ENCODE data around the gene IPO4.

The IPO4 gene

DNA sequence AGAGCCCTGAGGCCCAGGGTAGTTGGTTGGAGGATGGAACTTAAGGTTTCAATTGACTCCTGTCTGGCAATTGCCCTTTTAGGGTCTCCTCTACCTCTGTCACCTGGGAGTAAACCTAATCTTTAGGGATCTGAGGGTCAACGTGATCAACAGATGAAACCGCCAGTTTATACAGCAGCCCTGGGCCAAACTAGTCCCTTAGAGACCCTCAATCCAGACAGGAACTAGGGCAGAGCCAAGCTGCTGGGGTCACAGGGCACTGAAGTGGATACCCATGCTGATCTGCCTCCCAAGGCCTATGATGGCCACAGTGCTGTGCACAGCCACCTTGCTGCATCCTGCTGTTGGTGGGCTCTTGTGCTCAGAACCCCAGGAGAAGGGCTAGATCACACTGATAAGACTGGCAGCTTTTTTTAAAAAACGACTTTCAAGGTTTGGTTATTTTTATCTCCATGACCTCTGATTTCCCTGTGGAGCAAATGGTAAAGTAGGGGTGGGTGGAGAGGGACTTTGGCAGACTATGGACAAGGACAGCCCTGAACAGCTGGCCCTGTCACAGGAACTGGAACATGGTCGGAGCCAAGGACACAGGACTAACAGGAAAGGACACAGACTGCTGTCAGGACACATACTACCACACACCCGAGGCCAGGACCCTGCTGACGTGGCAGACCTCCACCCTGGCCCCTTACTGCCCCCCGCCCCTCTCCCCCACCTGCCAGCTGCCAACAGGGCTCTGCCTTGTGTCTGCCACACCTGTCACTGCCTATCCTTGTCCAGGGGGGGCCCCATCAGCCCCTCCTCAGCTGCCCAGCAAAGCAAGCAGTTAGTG, 57.7 kb downstream of the IPO4 start:
- no peak for DNase-seq

- DNase-seq: no peak
Measured at GRCh38 chr14:24130380-24130716, 58.3 kb downstream of the IPO4 start, which contains the start of gene FITM1. Gene FITM1, plus strand, starts transcription at chr14:24130659. Its CDS starts 905 bp downstream, at chr14:24131564.
